T-helper 9 cell (primary cell): Measurements from ENCODE around the gene AHCYL2.

Source experiments
- DNase-seq: peaks from one replicate; pipeline ENCODE4 v3.0.0-alpha.2; 2020
- total RNA-seq, 2 donors: gene quantifications; one replicate each; lab custom pipeline; 2026; lab: John Stamatoyannopoulos, UW

The AHCYL2 gene
- 17.6 to 21.4 reads per million in 2 donors for total RNA-seq

- peak; percentile 98 for DNase-seq
Observed at GRCh38 chr7:129224251-129225205, at the start of gene AHCYL2. Gene AHCYL2 (plus strand): TSS chr7:129225030.

DNA sequence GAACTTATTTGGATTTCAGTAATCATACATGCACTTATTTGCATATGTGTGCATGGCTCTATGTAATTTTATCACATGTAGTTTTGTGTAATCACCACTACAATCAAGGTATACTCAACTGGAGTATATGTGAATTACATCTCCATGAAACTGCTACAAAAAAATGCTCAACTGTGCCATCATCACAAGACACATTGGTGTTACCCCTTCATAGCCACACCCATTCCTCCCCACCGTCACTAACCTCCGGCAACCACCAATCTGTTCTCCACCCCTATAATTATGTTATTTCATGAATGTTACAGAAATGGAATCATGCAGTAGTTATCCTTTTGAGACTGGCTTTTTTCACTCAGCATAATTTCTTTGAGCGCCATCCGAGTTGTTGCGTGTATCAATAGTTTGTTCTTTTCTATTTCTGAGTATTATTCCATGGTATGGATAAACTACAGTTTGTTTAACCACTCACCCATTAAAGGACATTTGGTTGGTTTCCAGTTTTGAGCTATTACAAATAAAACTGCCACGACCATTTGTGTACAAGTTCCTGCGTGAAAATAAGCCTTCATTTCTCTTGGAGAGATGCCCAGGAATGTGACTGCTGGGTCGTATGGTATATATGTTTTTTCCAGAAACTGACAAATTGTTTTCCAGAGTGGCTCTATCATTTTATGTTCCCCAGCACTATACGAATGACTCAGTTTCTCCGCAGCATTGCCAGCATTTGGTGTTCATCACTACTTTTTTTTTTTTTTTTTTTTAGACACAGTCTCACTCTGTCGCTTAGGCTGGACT is 47.7 kb upstream of the AHCYL2 start:
- no peak for DNase-seq

- DNase-seq, result no peak
Observed at GRCh38 chr7:129184981-129185670, 39.7 kb upstream of the AHCYL2 start.

- DNase-seq, result no peak
Observed at GRCh38 chr7:129186749-129187260, 38.0 kb upstream of the AHCYL2 start.

DNA sequence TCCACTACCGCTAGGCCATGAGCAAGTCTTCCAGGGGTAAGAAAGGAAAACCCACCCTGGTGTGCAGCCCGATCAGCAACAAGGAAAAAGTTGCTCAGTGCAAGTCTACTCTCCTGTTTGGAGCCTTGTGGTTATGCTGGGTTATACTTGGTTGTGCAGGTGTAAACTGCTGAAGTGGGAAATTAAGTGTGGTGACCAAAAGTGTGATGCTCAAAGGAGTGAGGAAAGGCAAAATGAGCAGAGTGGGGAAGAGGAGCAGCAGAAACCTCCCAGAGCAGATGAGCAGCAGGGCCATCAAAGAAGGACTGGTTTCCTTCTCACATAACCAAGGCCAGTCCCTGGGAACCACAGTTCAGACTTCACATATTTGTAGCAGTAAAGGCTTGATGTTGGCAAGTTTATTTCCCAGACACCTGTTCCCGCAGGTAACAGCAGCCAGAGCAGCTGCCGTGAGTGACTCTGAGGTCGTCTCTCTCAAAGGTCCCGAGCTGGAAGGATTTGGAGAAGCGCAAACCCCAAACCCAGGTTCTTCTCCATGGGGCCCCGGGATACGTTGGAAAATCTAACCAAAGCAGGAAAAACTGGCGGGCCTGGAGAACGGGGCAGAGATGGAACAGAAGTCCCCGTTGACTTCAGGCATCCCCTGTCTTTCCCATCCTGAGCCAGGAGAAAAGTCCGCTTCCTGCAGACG is 37.0 kb upstream of the AHCYL2 start:
- DNase-seq, result no peak

DNA sequence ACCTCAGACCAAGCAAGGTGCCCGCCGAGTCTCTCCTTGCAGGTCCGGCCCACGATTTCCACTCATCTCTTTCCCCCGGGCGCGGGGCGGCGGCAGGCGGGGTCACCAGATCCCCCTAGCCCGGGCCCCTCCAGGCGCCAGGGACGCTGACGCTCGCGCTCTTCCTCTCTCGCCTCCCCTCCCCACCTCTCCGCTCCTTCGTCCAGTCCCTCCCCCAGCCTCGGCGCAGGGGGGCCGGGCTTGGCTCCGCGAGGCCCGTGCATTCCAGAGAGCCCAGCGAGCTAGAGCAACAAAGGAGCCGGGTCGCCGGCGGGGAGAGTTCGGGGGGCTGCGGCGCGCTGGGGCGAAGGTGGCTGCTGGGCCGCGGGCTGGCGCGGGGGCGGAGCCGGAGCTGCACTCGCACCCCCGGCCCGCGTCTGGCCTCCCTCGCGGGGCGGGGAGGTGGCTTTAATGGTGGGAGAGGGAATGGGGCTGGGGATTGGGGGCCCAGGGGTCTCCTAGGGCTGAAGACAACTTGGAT is 36.4 kb upstream of the AHCYL2 start, which contains the start of gene SMO:
Gene SMO (plus strand): TSS at position 262 of the 520 bp plus-strand sequence. CDS start 519 bp downstream, outside the sequence.
- DNase-seq, result no peak

DNA sequence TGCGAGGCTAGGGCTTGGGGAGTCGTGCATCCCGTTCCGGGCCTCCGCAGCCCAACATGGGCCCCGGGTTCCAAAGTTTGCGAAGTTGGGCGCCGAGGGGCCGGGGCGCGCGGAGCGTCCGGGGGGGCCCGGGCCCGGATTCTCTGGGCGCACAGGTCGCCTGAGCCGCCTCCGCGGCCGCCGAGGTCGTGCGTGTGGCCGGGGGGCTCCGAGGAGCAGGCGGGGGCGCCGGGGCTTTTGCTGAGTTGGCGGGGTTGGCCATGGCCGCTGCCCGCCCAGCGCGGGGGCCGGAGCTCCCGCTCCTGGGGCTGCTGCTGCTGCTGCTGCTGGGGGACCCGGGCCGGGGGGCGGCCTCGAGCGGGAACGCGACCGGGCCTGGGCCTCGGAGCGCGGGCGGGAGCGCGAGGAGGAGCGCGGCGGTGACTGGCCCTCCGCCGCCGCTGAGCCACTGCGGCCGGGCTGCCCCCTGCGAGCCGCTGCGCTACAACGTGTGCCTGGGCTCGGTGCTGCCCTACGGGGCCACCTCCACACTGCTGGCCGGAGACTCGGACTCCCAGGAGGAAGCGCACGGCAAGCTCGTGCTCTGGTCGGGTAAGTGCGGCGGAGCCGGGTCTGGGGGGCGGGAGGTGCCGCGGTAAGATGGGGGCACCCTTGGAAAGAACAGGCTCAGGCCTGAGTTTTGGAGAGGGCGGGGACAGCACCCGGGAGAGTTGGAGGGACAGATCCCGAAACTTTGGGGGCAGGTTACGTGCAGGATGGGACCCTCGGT is 35.8 kb upstream of the AHCYL2 start:
- DNase-seq, result no peak

DNA sequence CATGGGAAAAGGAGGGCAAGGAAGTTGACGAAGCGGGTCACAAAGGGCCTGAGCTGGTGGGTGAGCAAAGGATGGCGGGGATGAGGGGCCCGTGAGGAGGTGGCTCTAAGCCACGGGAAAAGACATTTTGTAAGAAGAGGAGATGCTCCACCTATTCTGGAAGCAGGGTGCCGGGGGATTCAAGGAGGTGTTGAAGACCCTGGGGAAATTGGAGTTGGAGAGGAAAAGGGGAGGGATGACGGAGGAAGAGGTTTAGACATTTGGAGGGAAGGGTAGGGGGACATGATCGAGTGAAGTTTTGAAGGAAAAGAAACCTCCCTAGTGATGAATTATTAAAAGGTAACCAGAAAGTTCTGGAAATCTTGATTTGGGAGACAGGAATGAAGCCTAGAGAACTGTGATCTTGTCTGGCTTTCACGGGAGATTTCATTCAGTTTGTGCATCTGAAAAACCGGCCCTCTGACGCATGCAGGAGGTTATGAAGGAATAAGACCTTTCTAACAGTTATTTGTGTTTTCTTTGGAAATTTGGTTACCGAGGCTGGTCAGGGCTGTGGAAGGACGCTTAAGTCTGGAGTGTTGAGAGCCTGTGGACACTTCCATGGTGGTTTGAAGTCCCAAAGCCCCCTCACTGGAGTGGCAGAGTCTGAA is 35.0 kb upstream of the AHCYL2 start:
- DNase-seq, result no peak

- no peak for DNase-seq
Observed at GRCh38 chr7:129191272-129191671, 33.6 kb upstream of the AHCYL2 start.

DNA sequence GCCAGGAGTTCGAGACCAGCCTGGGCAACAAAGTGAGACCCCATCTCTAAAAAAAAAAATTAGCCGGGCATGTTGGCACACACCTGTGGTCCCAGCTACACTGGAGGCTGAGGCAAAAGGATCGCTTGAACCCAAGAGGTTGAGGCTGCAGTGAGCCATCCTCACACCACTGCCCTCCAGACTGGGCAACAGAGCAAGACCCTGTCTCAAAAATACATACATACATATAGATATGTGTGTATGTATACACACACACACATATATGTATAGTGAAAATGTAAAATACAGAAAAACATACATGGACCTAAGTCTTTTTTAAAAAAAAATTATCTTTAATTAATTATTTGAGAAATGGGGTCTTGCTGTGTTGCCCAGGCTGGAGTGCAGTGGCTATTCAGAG is 30.9 kb upstream of the AHCYL2 start:
- no peak for DNase-seq

DNA sequence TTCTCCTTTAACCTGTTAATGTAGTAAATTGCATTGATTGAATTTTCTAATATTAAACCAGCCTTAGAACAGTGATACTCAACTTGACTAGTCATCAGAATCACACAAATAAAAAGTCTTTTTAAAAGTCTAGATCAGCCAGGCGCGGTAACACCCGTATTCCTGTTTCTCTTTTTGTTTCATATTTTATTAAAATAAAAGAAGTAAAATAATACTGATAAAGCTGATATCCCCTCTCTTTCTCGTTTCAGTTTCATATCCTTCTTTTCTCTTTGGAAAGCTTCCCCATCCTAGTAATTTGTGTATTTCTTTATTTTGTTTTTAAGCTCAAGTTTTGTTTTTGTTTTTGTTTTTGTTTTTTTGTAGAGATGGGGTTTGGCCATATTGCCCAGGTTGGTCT is 27.1 kb upstream of the AHCYL2 start:
- DNase-seq, result no peak

DNA sequence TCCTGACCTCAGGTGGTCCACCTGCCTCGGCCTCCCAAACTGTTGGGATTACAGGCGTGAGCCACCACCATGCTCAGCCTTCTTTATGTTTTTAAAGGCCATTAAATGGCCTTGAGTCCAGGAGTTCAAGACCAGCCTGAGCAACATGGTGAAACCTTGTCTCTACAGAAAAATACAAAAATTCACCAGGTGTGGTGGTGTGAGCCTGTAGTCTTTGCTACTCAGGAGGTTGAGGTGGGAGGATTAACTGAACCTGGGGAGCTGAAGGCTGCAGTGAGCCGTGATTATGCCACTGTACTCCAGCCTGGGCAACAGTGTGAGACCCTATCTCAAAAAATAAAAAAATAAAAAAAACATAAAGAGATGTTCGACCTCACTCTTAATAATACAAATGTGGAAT is 25.4 kb upstream of the AHCYL2 start:
- DNase-seq, result no peak

- no peak for DNase-seq
Observed at GRCh38 chr7:129202058-129202777, 22.6 kb upstream of the AHCYL2 start.

DNA sequence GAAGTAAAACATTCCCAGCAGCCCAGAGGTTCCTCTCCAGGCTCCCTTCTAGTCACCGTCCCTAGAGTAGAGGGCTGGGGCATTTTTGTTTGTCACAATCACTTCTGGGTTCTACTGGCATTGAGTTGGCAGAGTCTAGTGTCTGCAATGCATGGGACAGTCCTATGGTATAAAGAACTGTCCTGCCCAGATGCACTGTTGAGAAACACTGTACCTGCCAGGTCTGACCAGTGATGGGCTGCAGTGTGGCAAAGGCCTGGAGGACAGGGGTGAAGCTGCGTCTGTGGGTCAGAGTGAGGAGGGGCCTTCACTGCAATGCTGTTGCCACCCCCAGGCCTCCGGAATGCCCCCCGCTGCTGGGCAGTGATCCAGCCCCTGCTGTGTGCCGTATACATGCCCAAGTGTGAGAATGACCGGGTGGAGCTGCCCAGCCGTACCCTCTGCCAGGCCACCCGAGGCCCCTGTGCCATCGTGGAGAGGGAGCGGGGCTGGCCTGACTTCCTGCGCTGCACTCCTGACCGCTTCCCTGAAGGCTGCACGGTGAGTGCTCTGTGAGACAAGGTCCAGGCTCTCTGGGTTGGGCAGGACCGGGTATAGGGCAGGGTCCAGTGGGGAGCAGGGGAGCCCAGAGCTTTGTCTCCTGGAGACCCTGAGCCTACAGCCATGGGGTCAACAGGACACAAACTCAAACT is 21.6 kb upstream of the AHCYL2 start:
- no peak for DNase-seq

DNA sequence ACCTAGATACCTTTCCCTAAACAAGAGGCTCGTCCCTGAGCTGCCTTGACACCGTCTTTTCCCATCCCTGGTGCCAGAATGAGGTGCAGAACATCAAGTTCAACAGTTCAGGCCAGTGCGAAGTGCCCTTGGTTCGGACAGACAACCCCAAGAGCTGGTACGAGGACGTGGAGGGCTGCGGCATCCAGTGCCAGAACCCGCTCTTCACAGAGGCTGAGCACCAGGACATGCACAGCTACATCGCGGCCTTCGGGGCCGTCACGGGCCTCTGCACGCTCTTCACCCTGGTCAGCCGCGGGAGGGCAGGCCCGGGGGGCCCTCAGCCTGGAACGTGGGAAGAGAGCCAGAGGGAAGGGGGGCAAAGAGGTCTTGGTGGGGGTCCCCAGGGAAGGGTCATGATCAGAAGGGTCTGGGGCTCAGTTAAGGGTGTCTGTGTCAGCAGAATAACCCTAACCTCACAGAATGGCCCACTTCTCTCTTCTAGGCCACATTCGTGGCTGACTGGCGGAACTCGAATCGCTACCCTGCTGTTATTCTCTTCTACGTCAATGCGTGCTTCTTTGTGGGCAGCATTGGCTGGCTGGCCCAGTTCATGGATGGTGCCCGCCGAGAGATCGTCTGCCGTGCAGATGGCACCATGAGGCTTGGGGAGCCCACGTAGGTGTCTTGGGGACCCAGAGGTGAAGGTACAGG is 19.6 kb upstream of the AHCYL2 start:
- no peak for DNase-seq

- no peak for DNase-seq
Observed at GRCh38 chr7:129205987-129206785, 18.6 kb upstream of the AHCYL2 start.

DNA sequence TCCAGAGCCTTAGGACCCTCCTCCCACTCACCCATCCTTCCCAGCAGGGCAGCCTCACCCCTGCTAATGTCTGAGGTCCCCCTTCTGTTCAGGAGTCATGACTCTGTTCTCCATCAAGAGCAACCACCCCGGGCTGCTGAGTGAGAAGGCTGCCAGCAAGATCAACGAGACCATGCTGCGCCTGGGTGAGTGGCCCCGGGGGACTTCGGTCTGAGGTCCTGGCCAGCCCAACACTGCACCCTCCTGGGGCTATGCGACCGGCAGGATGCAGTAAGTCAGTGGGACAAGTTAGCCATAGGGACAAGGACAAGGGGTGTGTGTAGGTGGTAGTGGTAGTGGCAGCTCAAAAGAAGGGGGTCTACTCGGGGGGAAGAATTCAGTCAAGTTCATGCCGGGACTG is 16.2 kb upstream of the AHCYL2 start:
- no peak for DNase-seq
